Smooth muscle cell (in vitro differentiated cells): ENCODE results near the gene LINGO3. TPM values are rescaled to one million over a fixed set of nuclear protein-coding genes. Genes with fewer than 3 reads are reported as not detected.
"Not testable (repeated sequence)": the region's sequence is repeated elsewhere in the genome, so short reads cannot be mapped to it uniquely, and the experiment has no call there.

Source experiments
- DNase-seq: peaks from one replicate; lab custom pipeline; 2025; ENCODE audit not compliant: unreplicated experiment; lab: John Stamatoyannopoulos, UW
- H2AFZ ChIP-seq: fragments of 200-600 bp; sonication (generic); 2 replicates; pipeline ENCODE4 v1.6.0; 2016; ENCODE audit warnings: antibody characterized with exemption, low read depth, mild to moderate bottlenecking
- H3F3A ChIP-seq: fragments of 200-600 bp; sonication (generic); 2 replicates; pipeline ENCODE4 v1.6.0; 2017; ENCODE audit warnings: antibody characterized with exemption, low read depth
- H3K27ac ChIP-seq: fragments of 200-600 bp; sonication (generic); 2 replicates; pipeline ENCODE4 v1.5.1; 2016; ENCODE audit warnings: low read depth, mild to moderate bottlenecking
- H3K27me3 ChIP-seq: fragments of 200-600 bp; sonication (generic); 2 replicates; pipeline ENCODE4 v1.6.1; 2016; ENCODE audit warnings: low read depth, mild to moderate bottlenecking
- H3K36me3 ChIP-seq: fragments of 200-600 bp; sonication (generic); 2 replicates; pipeline ENCODE4 v1.5.1; 2016; ENCODE audit warnings: low read depth
- H3K4me1 ChIP-seq: fragments of 200-600 bp; sonication (generic); 2 replicates; pipeline ENCODE4 v1.5.1; 2016; ENCODE audit warnings: low read depth
- H3K4me2 ChIP-seq: fragments of 200-600 bp; sonication (generic); 2 replicates; pipeline ENCODE4 v1.6.0; 2016; ENCODE audit warnings: mild to moderate bottlenecking
- H3K4me3 ChIP-seq: fragments of 200-600 bp; sonication (generic); 2 replicates; pipeline ENCODE4 v1.5.1; 2016; ENCODE audit warnings: mild to moderate bottlenecking
- H3K79me2 ChIP-seq: fragments of 200-600 bp; sonication (generic); 2 replicates; pipeline ENCODE4 v1.6.0; 2016; ENCODE audit warnings: low read depth, mild to moderate bottlenecking
- H3K9ac ChIP-seq: fragments of 200-600 bp; sonication (generic); 2 replicates; pipeline ENCODE4 v1.6.0; 2016; ENCODE audit warnings: low read depth
- H3K9me3 ChIP-seq: fragments of 200-600 bp; sonication (generic); replicated peaks from 2 replicates; pipeline ENCODE4 v1.5.1; 2016; ENCODE audit warnings: low read depth
- H4K20me1 ChIP-seq: fragments of 200-600 bp; sonication (generic); 2 replicates; pipeline ENCODE4 v1.6.0; 2016; ENCODE audit warnings: low read depth
- CTCF ChIP-seq: fragments of 200-600 bp; sonication (generic); IDR thresholded peaks from 2 replicates; pipeline ENCODE4 v1.5.1; 2017; ENCODE audit warnings: borderline replicate concordance, mild to moderate bottlenecking, antibody characterized with exemption; ENCODE audit not compliant: insufficient read depth, poor library complexity, severe bottlenecking
- WGBS: methylation state at CpG from one replicate; pipeline ENCODE4 v1.1.7; 2016; ENCODE audit warnings: low lambda C conversion rate; 5-methylcytosine and 5-hydroxymethylcytosine counted together
- polyA plus RNA-seq: library from polyadenylated mRNA; unstranded; fragments of >200 nt; fragmentation: Nextera tagmentation; extraction: Ambion mirVana; gene quantifications from 2 replicates; pipeline ENCODE4 v1.2.1, GENCODE V29; 2016
- total RNA-seq: library from RNA; depleted of rRNA; stranded (reverse); fragments of >200 nt; gene quantifications from 2 replicates; pipeline ENCODE4 v1.2.3, GENCODE V29; 2014

LINGO3 gene
- total and polyA plus RNA-seq, 2 experiments from 2014 or later, result 0.31 TPM; not detected in 1

- Histone ChIP-seq H3K9me3 (no peaks in the 10 kb centered on the region), H3K4me1 (no peaks in the 10 kb centered on the region), H4K20me1 (peaks cover 49% of the 10 kb centered on the region)
Measured at GRCh38 chr19:2283835-2284507, 24.0 kb downstream of the LINGO3 start.

GRCh38 chr19:2282862-2283237 lies 25.1 kb downstream of the LINGO3 start:
- Histone ChIP-seq H3K36me3 (no peaks in the 10 kb centered on the region), H2AFZ (no peak overlapping the region), H3K4me1 (no peaks in the 10 kb centered on the region), H3F3A (no peaks in the 10 kb centered on the region), H3K9ac (no peak overlapping the region), H3K27ac (no peak overlapping the region), H4K20me1 (peaks cover 44% of the 10 kb centered on the region), H3K4me2 (peak overlapping the region; percentile 85), H3K9me3 (no peaks in the 10 kb centered on the region), H3K4me3 (peak overlapping the region; percentile 39), H3K79me2 (no peaks in the 10 kb centered on the region), H3K27me3 (peaks cover 14% of the 10 kb centered on the region)
- 68% methylated on average over 11 of the region's 11 CpGs for WGBS
- DNase-seq, result no peak
- no peak for TF ChIP-seq CTCF

More at GRCh38 chr19:2283835-2284507, 24.0 kb downstream of the LINGO3 start:
- Histone ChIP-seq H3K36me3 (no peaks in the 10 kb centered on the region), H3K27me3 (peaks cover 25% of the 10 kb centered on the region), H3K79me2 (no peaks in the 10 kb centered on the region), H2AFZ (no peak overlapping the region), H3K27ac (no peak overlapping the region), H3F3A (no peaks in the 10 kb centered on the region), H3K4me2 (no peak overlapping the region), H3K9ac (no peak overlapping the region), H3K4me3 (no peak overlapping the region)
- no peak for TF ChIP-seq CTCF
- no peak for DNase-seq
- WGBS, result 97% methylated on average over 8 of the region's 8 CpGs

- H3K4me3 ChIP-seq, result peak within 1 kb of the TSS; percentile 39
- H3K4me2 ChIP-seq, result peak within 1 kb of the TSS; percentile 85
- 12% methylated on average over 33 of the region's 41 CpGs for WGBS
- H3K4me1 ChIP-seq, result no peaks in the 10 kb centered on the region
- H3K79me2 ChIP-seq, result no peaks in the 10 kb centered on the region
- no peak within 1 kb of the TSS for H3K9ac ChIP-seq
- TF ChIP-seq CTCF, result no peak
- H2AFZ ChIP-seq, result no peak within 1 kb of the TSS
- H4K20me1 ChIP-seq, result peaks cover 41% of the 10 kb centered on the region
- H3K9me3 ChIP-seq, result no peaks in the 10 kb centered on the region
- H3K27me3 ChIP-seq, result peaks cover 10% of the 10 kb centered on the region
- DNase-seq, result peak; percentile 25
- no peaks in the 10 kb centered on the region for H3K36me3 ChIP-seq
- H3F3A ChIP-seq, result no peaks in the 10 kb centered on the region
- no peak within 1 kb of the TSS for H3K27ac ChIP-seq
Measured at GRCh38 chr19:2282062-2282861, 25.7 kb downstream of the LINGO3 start, which contains the start of gene PEAK3. Gene PEAK3, minus strand, starts transcription at chr19:2282175. Its CDS starts 1,244 bp downstream, at chr19:2280931.

- H3K9ac ChIP-seq, H3F3A ChIP-seq, DNase-seq, H3K79me2 ChIP-seq, H3K9me3 ChIP-seq, H3K4me1 ChIP-seq, H2AFZ ChIP-seq, H3K27me3 ChIP-seq, H3K27ac ChIP-seq, H3K36me3 ChIP-seq: not testable (repeated sequence)
- peak overlapping the region; percentile 39 for H3K4me3 ChIP-seq
- H4K20me1 ChIP-seq, result peaks cover 47% of the 10 kb centered on the region
- WGBS, result 37% methylated on average over 11 of the region's 16 CpGs
- peak overlapping the region; percentile 85 for H3K4me2 ChIP-seq
Measured at GRCh38 chr19:2281265-2282061, 26.5 kb downstream of the LINGO3 start.
